Mesothelial cell of epicardium (in vitro differentiated cells): ENCODE measurements around the gene ZNF740. TPM values are rescaled to one million over a fixed set of nuclear protein-coding genes. Genes with fewer than 3 reads are reported as not detected.

Experiments used
- DNase-seq, 2 experiments: peaks; one replicate each; pipeline ENCODE4 v3.0.0; 2021; ENCODE audit warnings: low spot score in 2 of 2; ENCODE audit not compliant: unreplicated experiment in 2 of 2
- H3K27ac Mint-ChIP-seq: 2 replicates; pipeline ENCODE4 v1.8.0; 2021; ENCODE audit warnings: mixed read lengths
- H3K27me3 Mint-ChIP-seq: 2 replicates; pipeline ENCODE4 v1.8.0; 2021; ENCODE audit warnings: low read depth, mixed read lengths
- H3K36me3 Mint-ChIP-seq: 2 replicates; pipeline ENCODE4 v1.8.0; 2021; ENCODE audit warnings: mixed read lengths
- H3K4me1 Mint-ChIP-seq: 2 replicates; pipeline ENCODE4 v1.8.0; 2021; ENCODE audit warnings: mixed read lengths
- H3K4me3 Mint-ChIP-seq: 2 replicates; pipeline ENCODE4 v1.8.0; 2021; ENCODE audit warnings: mild to moderate bottlenecking, moderate library complexity, mixed read lengths
- H3K9me3 Mint-ChIP-seq: 2 replicates; pipeline ENCODE4 v1.8.0; 2021; ENCODE audit warnings: mixed read lengths
- CTCF ChIP-seq: fragments of 200-600 bp; sonication (generic); IDR thresholded peaks from one replicate; pipeline ENCODE4 v1.5.0; 2021; ENCODE audit warnings: antibody characterized with exemption; ENCODE audit not compliant: unreplicated experiment
- total RNA-seq: library from RNA; stranded (reverse); gene quantifications from 3 replicates; pipeline ENCODE4 v1.2.1, GENCODE V29; 2021

Gene ZNF740
- total RNA-seq, 1 donor from 2014 or later, result 97.5 TPM

GRCh38 chr12:53197011-53197640, 16.6 kb downstream of the ZNF740 start:
- DNase-seq, result no peak
- H3K4me1 Mint-ChIP-seq, result peaks cover 3% of the 10 kb centered on the region
- no peak for TF ChIP-seq CTCF
- no peak overlapping the region for H3K4me3 Mint-ChIP-seq
- no peaks in the 10 kb centered on the region for H3K9me3 Mint-ChIP-seq
- H3K36me3 Mint-ChIP-seq, result no peaks in the 10 kb centered on the region
- peaks cover 40% of the 10 kb centered on the region for H3K27me3 Mint-ChIP-seq
- H3K27ac Mint-ChIP-seq, result no peak overlapping the region

DNA sequence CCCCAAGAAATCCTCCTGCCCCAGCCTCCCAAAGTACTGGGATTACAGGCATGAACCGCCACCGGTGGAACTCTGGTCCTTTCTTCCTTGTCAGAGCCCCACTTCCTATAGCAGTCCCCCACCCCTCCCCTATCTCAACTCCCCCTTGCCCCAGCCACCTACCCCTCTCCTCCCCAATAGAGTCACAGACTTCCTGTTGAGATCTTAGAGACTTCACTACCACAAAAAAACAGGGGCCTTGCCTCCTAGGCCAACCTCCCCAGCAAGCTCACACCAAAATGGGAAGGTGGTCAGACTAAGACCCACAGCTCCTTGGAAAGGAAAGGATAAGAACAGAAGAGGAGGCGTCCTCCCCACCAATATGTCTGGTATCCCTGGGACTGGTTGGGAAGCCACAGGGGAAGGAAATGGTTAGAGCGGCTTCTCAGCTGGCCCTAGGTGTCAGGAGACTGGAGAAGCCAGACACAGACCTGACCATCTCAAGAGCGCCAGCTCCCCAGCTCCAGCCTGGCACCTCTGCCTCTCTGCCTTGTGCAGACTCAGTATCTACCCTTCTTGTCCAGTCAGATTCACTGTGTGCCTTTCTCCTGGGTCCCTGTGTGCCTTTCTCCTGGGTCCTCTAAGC, 18.1 kb downstream of the ZNF740 start:
- no peaks in the 10 kb centered on the region for H3K9me3 Mint-ChIP-seq
- H3K27ac Mint-ChIP-seq, result no peak overlapping the region
- no peak for TF ChIP-seq CTCF
- H3K4me3 Mint-ChIP-seq, result no peak overlapping the region
- H3K27me3 Mint-ChIP-seq, result peaks cover 40% of the 10 kb centered on the region
- no peak for DNase-seq
- peaks cover 3% of the 10 kb centered on the region for H3K4me1 Mint-ChIP-seq
- H3K36me3 Mint-ChIP-seq, result no peaks in the 10 kb centered on the region

- no peaks in the 10 kb centered on the region for H3K36me3 Mint-ChIP-seq
- peaks cover 3% of the 10 kb centered on the region for H3K4me1 Mint-ChIP-seq
- TF ChIP-seq CTCF, result no peak
- no peak for DNase-seq
- no peak overlapping the region for H3K27ac Mint-ChIP-seq
- no peaks in the 10 kb centered on the region for H3K9me3 Mint-ChIP-seq
- no peak overlapping the region for H3K4me3 Mint-ChIP-seq
- H3K27me3 Mint-ChIP-seq, result peaks cover 40% of the 10 kb centered on the region
These were observed 19.2 kb downstream of the ZNF740 start for GRCh38 chr12:53199700-53200099.

- no peak overlapping the region for H3K4me3 Mint-ChIP-seq
- H3K27ac Mint-ChIP-seq, result no peak overlapping the region
- no peak for TF ChIP-seq CTCF
- H3K4me1 Mint-ChIP-seq, result peaks cover 3% of the 10 kb centered on the region
- DNase-seq, result no peak
- peaks cover 38% of the 10 kb centered on the region for H3K27me3 Mint-ChIP-seq
- H3K36me3 Mint-ChIP-seq, result no peaks in the 10 kb centered on the region
- H3K9me3 Mint-ChIP-seq, result no peaks in the 10 kb centered on the region
These were observed 19.6 kb downstream of the ZNF740 start for GRCh38 chr12:53200107-53200457.

- Mint-ChIP-seq H3K4me3 (no peak overlapping the region), H3K9me3 (no peaks in the 10 kb centered on the region), H3K27me3 (peaks cover 33% of the 10 kb centered on the region), H3K4me1 (peaks cover 3% of the 10 kb centered on the region), H3K36me3 (no peaks in the 10 kb centered on the region), H3K27ac (no peak overlapping the region)
- DNase-seq, result no peak
- no peak for TF ChIP-seq CTCF
These were observed 20.1 kb downstream of the ZNF740 start for GRCh38 chr12:53200458-53201176.
